ENCODE measurements around the gene FAM222A. TPM values are rescaled to one million over a fixed set of nuclear protein-coding genes. Genes with fewer than 3 reads are reported as not detected.

Gene FAM222A
- total and polyA plus RNA-seq, 7 donors: 1.1 to 3.3 (median 2.1) TPM

GRCh38 chr12:109726511-109727038 is 12.9 kb downstream of the FAM222A start:
- Histone ChIP-seq H3K4me3 (no peak overlapping the region), H3K4me1 (peaks cover 0 to 49% (median 43%) of the 10 kb centered on the region in 4 donors), H3K36me3 (no peaks in the 10 kb centered on the region), H3K27ac (peak overlapping the region; percentile 34 to 69 (median 62)), H3K27me3 (no peaks in the 10 kb centered on the region), H3K9me3 (no peaks in the 10 kb centered on the region)
- TF ChIP-seq POLR2AphosphoS5 (IDR thresholded peaks at IDR 0.05) (no peak), POLR2A (IDR thresholded peaks at IDR 0.05) (no peak), EP300 (IDR thresholded peaks at IDR 0.05) (no peak), CTCF (IDR thresholded peaks at IDR 0.05) (no peak)
- peak; percentile 63 for DNase-seq
- WGBS, 2 donors: 80 to 81% methylated on average over 12 of the region's 12 CpGs
- intact Hi-C loops (cut with DNase I): no loop called here

DNA sequence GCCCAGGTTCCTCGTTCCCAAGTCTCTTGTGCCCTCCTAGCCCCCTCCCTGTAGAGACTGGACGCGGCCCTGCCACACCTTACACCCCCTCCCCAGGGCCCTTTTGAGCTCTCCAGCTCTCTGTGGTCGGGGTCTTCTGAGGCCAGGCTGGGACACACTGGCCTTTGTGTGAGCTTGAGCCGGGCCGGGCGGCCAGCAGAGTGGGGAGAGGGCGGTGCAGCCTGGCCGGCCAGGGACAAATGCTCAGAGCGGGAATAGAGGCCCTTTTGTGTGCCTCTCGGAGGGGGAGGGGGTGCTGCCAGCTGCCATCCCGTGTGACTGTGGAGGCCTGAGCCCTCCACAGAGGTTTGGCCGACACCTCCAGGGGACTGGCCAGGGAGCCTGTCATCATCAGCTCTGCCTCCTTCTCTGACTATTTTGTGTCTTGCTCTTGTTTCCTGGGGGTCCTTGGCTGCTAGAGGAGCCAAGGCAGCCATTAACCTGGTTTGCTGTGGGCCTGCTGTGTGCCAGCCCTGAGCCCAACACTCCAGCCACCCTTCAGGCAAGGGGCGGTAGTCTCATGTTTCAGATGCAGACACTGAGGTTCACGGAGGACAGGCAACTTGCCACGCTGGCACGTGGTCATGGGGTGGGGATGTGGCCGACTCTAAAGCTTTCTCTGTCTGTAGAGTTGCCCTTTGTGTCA is 13.6 kb downstream of the FAM222A start:
- Histone ChIP-seq H3K27ac (peak overlapping the region; percentile 34 to 69 (median 62)), H3K9me3 (no peaks in the 10 kb centered on the region), H3K27me3 (no peaks in the 10 kb centered on the region), H3K4me1 (peaks cover 0 to 48% (median 40%) of the 10 kb centered on the region in 4 donors), H3K36me3 (no peaks in the 10 kb centered on the region), H3K4me3 (no peak overlapping the region)
- DNase-seq: peak; percentile 73
- TF ChIP-seq POLR2A (IDR thresholded peaks at IDR 0.05): no peak
- TF ChIP-seq POLR2AphosphoS5 (IDR thresholded peaks at IDR 0.05): no peak
- TF ChIP-seq EP300 (IDR thresholded peaks at IDR 0.05): no peak
- TF ChIP-seq CTCF (IDR thresholded peaks at IDR 0.05): no peak
- intact Hi-C loops (cut with DNase I): no loop called here
- WGBS, 2 donors: 69 to 85% methylated on average over 18 of the region's 18 CpGs

- Histone ChIP-seq H3K27ac (peak overlapping the region; percentile 2 to 62 (median 40)), H3K4me1 (peaks cover 0 to 40% (median 34%) of the 10 kb centered on the region in 4 donors), H3K9me3 (no peaks in the 10 kb centered on the region), H3K4me3 (no peak overlapping the region), H3K36me3 (no peaks in the 10 kb centered on the region), H3K27me3 (no peaks in the 10 kb centered on the region)
- TF ChIP-seq EP300 (IDR thresholded peaks at IDR 0.05) (no peak), POLR2A (IDR thresholded peaks at IDR 0.05) (no peak), CTCF (IDR thresholded peaks at IDR 0.05) (no peak), POLR2AphosphoS5 (IDR thresholded peaks at IDR 0.05) (no peak)
- 66 to 79% methylated on average over 14 of the region's 14 CpGs for WGBS, 2 donors
- intact Hi-C loops (cut with DNase I): no loop called here
- peak; percentile 36 for DNase-seq
Observed at GRCh38 chr12:109727746-109728726, 14.4 kb downstream of the FAM222A start.

GRCh38 chr12:109728921-109729320 is 15.3 kb downstream of the FAM222A start:
- H3K4me1 ChIP-seq: peaks cover 0 to 31% (median 26%) of the 10 kb centered on the region in 4 donors
- intact Hi-C loops (cut with DNase I): no loop called here
- H3K36me3 ChIP-seq: no peaks in the 10 kb centered on the region
- H3K27me3 ChIP-seq: no peaks in the 10 kb centered on the region
- no peak overlapping the region for H3K4me3 ChIP-seq
- H3K9me3 ChIP-seq: no peaks in the 10 kb centered on the region
- TF ChIP-seq POLR2AphosphoS5 (IDR thresholded peaks at IDR 0.05) (no peak), POLR2A (IDR thresholded peaks at IDR 0.05) (no peak), CTCF (IDR thresholded peaks at IDR 0.05) (no peak), EP300 (IDR thresholded peaks at IDR 0.05) (no peak)
- DNase-seq: peak; percentile 57
- peak overlapping the region in 1 of 4 donors; percentile 45 for H3K27ac ChIP-seq
- WGBS, 2 donors: 72 to 95% methylated on average over 1 of the region's 1 CpG
